G401.6 (cell line): ENCODE data around the gene ZNF383.
"Not testable (repeated sequence)": the region's sequence is repeated elsewhere in the genome, so short reads cannot be mapped to it uniquely, and the experiment has no call there.

Experiments
- FAIRE-seq: peaks from 2 replicates; lab custom pipeline; 2012; peaks lifted over from hg19 to GRCh38; lab: Jason Lieb, UNC

The ZNF383 gene

DNA sequence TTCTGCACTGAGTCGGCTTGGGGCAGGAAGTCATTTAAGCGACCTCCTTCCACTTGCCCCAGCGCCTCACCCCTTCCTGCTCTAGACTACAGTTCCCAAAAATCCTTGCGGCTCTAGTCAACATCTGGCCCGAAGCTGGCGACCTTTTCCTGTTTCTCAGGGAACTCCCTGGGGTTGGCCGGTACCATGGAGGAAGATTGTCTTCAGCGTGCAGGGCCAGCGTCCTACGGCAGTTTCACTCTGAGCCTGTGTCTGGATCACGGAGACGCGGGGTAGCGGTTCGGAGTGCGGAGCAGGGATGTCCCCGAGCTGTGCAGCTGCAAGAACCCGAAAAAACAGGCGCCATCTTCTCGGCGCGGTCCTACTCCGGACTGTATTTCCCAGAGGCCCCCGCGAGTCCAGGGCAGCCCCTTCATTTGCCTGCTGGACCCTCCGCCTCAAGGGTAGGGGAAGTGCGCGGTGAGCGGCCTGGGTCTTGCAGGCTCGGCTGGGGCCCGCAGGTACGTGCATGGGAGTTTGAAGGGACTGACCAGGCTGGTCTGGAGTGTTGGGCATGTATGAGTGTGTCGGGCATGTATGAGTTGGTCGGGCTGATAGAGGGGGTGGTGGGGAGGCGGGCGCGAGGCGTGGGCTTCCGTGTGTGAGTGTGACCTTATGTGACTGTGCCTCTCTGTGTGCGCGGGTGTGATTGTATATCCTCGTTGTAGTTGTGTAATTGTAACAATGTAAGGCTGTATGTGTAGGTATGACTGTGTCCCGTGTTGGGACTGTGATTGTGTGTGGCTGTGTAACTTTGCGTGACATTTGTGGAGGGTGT lies at the start of gene ZNF383:
ZNF383 (plus strand) TSS at position 440 of the 817 bp plus-strand sequence. CDS start 12,240 bp downstream, outside the sequence.
- FAIRE-seq, result peak; percentile 69

- peak; percentile 99 for FAIRE-seq
Observed at GRCh38 chr19:37172368-37173366, 45.3 kb upstream of the ZNF383 start, which contains the start of gene ZNF585A. Gene ZNF585A, minus strand, starts transcription at chr19:37172695. Its CDS starts 2,785 bp downstream, at chr19:37169910.

GRCh38 chr19:37186071-37186470 lies 31.9 kb upstream of the ZNF383 start:
- FAIRE-seq, result not testable (repeated sequence)

DNA sequence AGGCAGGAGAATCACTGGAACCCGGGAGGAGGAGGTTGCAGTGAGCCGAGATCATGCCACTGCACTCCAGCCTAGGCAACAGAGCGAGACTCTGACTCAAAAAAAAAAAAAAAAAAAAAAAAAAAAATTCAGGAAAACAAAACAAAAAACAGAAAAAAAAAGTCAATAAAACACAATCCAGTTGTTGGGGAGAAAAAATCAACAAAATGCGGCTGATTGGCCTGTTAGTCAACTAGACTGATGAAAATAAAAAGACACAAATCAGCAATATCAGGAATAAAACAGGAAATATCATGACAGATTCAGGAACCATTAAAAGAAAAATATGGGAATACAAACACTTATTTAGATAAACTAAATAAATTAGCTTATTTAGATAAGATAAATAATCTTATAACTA lies 22.8 kb upstream of the ZNF383 start:
- not testable (repeated sequence) for FAIRE-seq

DNA sequence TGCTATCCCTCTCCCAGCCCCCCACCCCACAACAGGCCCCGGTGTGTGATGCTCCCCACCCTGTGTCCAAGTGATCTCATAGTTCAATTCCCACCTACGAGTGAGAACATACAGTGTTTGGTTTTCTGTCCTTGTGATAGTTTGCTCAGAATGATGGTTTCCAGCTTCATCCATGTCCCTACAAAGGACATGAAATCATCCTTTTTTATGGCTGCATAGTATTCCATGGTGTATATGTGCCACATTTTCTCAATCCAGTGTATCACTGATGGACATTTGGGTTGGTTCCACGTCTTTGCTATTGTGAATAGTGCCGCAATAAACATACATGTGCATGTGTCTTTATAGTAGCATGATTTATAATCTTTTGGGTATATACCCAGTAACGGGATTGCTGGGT lies 20.9 kb upstream of the ZNF383 start:
- FAIRE-seq, result not testable (repeated sequence)

- FAIRE-seq, result no peak
Observed at GRCh38 chr19:37197768-37198167, 20.2 kb upstream of the ZNF383 start.

GRCh38 chr19:37217480-37217774 lies 587 bp upstream of the ZNF383 start:
- FAIRE-seq, result no peak

DNA sequence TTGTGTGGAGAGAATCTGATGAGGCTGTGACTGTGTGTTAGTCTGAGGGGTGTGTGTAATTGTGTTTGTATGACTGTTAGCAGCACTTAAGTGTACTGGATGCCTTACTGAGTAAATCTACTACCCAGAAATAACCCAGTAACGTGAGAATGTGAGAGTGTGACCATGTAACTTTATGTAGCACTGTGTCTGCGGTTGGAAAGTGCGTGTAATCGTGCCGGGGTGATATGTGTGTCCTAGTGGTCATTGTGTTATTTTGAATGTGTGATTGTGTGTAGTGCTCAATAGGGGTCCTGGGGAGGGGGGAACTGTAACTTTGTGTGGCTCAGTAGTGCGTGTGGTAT lies 550 bp downstream of the ZNF383 start:
- FAIRE-seq, result no peak

DNA sequence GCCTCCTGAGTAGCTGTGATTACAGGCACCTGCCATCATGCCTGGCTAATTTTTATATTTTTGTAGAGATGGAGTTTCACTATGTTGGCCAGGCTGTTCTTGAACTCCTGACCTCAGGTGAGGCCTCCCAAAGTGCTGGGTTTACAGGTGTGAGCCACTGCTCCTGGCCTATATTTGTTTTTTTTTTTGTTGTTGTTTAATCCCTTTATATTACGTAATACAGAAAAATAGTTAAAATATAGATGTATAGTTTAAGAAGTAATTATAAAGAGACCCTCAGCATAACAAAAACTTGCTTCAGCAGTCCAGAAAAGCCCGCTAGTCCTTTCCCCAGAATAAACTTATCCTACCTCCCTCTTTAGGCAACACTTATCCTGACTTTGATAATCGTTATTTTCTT lies 2.4 kb downstream of the ZNF383 start:
- FAIRE-seq, result no peak

- no peak for FAIRE-seq
Observed at GRCh38 chr19:37221136-37221535, 3.1 kb downstream of the ZNF383 start.

GRCh38 chr19:37226248-37226647 lies 8.2 kb downstream of the ZNF383 start:
- FAIRE-seq, result no peak

DNA sequence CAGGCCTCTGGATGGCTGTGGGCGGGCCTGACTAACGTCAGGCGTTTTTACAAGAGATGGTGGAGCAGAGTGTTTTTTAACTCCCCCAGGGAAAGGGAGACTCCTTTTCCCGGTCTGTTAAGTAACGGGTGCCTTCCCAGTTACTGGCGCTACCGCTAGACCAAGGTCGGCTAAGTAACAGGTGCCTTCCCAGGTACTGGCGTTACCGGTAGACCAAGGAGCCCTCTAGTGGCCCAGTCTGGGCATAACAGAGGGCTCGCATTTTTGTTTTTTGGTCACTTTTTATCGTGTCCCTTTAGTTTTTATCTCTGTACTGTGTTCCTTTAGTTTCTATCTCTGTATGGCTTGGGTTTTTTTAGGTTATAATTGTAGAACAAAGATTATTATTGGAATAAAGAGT lies 10.0 kb downstream of the ZNF383 start:
- peak; percentile 19 for FAIRE-seq

DNA sequence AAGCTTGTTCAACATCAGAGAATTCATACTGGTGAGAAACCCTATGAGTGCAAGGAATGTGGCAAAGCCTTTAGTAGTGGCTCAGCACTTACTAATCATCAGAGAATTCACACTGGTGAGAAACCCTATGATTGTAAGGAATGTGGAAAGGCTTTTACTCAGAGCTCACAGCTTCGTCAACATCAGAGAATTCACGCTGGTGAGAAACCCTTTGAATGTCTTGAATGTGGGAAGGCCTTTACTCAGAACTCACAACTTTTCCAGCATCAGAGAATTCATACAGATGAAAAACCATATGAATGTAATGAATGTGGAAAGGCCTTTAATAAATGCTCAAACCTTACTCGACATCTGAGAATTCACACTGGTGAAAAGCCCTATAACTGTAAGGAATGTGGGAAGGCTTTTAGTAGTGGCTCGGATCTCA lies 25.2 kb downstream of the ZNF383 start:
- FAIRE-seq, result no peak

- FAIRE-seq, result no peak
Observed at GRCh38 chr19:37251308-37252229, 33.6 kb downstream of the ZNF383 start.

GRCh38 chr19:37263028-37263427 lies 45.0 kb downstream of the ZNF383 start:
- not testable (repeated sequence) for FAIRE-seq

- FAIRE-seq, result not testable (repeated sequence)
Observed at GRCh38 chr19:37267005-37267404, 49.0 kb downstream of the ZNF383 start.

- not testable (repeated sequence) for FAIRE-seq
Observed at GRCh38 chr19:37267755-37268154, 49.7 kb downstream of the ZNF383 start.

DNA sequence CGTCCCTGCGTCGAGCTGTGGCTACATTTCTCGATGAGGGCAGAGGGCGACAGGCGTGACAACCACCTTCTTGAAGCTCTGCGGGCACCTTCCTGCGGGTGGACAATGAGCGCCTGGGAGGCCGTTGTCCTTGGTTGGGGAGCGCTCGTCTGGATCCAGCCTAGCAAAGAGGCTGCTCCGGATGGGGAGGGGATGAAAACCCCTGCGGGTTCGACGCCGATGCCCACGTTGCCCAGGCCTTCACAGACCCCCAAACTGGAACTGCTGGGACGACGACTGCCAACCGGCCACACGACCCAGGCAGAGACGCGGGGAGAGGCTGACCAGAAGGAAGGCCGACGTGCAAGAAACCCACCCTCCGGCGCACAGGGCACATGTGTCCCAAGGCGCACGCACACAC lies 62.6 kb downstream of the ZNF383 start:
- FAIRE-seq, result not testable (repeated sequence)

DNA sequence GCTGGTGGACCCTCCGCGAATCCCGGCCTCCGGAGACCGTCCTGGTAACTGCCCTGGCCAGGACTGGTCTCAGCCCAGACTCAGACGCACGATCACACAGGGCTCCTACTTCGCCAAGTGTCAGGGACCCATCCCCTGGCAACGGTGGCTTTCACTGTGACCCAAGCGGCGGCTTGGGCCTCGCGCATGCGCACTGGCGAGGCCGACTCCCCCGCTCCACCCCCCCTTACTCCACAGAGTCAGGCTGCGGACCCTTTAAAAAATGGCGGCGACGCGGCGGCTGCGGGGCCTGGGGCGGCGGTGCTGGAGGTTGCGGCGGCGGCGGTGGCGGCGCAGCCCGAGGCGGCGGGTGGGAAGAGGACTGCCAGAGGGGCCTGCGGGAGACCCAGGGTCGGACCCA lies 66.0 kb downstream of the ZNF383 start:
- FAIRE-seq, result not testable (repeated sequence)

- not testable (repeated sequence) for FAIRE-seq
Observed at GRCh38 chr19:37289229-37289628, 71.2 kb downstream of the ZNF383 start.

GRCh38 chr19:37292998-37293939 lies 75.3 kb downstream of the ZNF383 start:
- FAIRE-seq, result not testable (repeated sequence)
